ENCODE measurements around the gene CSTF2T.

The CSTF2T gene, protein sequence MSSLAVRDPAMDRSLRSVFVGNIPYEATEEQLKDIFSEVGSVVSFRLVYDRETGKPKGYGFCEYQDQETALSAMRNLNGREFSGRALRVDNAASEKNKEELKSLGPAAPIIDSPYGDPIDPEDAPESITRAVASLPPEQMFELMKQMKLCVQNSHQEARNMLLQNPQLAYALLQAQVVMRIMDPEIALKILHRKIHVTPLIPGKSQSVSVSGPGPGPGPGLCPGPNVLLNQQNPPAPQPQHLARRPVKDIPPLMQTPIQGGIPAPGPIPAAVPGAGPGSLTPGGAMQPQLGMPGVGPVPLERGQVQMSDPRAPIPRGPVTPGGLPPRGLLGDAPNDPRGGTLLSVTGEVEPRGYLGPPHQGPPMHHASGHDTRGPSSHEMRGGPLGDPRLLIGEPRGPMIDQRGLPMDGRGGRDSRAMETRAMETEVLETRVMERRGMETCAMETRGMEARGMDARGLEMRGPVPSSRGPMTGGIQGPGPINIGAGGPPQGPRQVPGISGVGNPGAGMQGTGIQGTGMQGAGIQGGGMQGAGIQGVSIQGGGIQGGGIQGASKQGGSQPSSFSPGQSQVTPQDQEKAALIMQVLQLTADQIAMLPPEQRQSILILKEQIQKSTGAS

DNA sequence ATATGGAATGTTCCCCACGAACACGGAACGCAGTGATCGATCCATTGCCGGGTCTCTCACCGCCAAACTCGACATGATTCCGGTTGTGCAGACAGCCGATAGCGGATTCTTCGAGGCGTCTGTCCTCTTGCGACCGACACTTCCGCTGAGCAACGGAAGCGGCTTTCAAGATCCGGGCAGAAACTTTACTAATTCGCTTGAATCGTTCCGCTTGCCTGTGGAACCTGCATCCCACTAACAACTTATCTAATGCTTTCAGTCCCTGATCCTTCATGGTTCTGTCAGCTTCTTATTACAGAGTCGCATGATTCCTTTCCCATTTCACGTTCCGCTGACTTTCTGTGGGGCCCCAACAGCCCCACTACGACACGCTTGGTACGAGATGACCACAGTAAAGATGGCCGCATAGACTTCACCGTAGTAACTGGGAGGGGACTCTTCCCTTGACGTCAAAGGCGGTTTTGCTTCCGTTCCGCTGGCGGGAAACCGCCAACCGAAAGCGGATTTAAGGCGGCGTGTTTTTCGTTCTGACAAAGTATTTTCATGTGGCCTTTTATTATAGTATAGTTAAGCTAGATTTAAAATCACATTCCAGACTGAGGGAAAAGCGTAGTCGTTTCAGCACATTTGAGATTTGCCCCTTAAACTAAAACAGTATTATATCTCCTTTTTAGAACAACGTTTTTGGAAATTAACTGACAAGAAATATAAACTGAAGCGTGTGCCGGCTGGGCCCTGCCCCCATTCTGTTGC lies at the start of gene CSTF2T:
Gene CSTF2T, minus strand, starts transcription at position 121 of the 753 bp plus-strand sequence. Its CDS starts 46 bp downstream, at position 75.
- DNase-seq: peak; percentile 77 to 85 (median 78)

DNA sequence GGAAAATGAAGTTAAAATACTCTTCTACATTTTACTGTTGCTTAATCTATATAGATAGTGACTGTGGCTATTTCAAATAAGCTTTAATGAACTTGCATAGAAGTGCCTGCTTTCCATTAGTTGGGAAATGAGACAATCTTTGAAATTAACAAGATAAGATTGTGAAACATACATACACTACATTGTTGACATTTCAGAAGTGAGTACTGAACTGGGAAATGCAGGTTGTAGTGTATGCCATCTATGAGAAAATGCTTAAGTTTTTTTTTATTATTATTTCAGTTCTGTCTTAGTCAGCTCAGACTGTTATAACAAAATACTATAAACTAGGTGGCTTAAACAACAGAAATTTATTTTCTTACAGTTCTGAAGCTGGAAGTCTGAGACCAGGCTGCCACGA lies 49.6 kb upstream of the CSTF2T start:
- no peak for DNase-seq

DNA sequence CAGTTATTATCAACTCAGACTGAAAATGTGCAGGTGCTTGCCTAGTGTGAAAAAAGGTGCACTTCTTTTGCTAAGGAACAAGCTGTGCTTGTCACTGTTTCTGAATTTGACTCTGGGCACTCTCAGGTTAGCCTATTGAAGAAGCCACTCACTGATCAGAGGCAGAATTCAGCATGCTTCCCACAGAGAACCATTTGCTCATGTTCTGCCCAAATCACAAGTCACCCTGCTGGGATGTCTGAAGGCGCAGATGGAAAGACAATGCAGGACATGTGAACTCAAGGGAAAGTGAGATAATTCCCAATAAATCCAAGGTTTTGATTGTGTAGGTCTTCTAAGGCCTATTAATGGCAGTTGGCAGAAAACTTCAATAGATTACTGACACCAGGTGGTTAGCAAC lies 47.8 kb upstream of the CSTF2T start:
- DNase-seq: no peak

DNA sequence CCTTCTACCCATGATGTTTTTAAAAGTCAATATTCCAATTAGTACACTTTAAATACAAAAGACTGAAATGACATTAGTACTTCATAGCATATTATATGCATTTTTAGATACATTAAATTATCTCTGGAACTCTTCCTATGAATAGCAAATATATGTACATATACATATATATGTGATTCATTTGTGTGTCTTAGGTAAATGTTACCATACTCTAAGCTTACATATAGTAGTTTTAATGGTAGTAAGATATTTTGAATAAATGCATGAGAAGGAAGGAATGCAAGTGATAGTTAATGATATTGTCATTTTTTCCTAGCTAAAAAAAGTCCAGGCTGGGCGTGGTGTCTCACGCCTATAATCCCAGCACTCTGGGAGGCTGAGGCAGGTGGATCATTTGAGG lies 46.0 kb upstream of the CSTF2T start:
- DNase-seq: no peak

DNA sequence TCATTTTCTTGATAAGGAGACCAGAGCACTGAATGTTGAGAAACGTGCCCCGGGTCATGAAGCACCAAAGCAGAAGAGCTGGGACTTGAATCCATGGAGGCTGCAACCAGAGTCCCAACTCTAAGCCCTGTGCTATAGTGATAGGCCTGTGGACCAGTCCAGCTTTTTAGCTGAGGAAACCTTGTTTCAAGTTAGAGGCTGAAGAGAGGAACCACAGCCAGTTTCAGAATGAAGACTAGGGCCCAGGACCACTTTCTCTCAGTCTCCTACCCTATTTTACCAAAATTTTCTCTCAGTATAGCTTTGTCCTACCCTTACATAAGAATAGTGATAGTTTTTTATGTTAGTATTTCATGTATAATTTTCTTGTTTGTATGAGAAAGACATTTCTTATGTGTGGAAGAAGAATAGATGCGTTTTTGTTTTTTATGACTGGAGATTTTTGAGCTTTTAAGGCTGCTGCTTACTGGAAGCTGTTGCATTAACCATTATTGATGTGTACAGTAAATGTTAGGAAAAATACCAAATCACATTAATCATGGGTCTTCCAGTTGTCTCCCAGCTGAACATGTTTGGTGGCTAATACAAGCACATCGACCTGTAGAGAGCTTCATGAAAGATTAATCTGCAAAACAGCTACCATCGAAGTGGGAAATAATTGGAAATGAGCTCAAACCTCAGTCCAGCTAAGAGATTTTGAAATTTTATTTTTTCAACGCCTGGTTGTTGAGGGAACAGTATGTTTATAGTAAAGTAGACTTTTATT lies 45.0 kb upstream of the CSTF2T start:
- DNase-seq: no peak

DNA sequence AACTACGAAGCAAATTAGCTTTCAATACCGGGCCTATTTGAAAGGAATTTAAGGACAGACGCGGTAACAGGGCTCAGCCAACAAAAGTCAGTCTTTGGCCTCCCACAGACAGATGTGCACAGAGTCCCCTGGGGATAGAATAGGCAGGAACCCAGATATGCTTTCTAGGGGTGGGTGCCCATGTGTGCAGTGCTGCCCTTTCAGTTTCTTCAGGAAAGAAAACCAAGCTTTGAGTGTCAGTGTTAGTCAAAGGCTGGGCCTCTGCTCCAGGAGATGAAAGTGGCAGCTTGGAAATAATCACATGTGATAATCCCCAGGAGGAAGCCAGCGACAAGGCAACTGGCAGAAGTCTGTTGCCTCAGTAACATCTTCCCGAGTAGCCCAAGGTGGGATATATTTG lies 43.8 kb upstream of the CSTF2T start:
- DNase-seq: no peak

DNA sequence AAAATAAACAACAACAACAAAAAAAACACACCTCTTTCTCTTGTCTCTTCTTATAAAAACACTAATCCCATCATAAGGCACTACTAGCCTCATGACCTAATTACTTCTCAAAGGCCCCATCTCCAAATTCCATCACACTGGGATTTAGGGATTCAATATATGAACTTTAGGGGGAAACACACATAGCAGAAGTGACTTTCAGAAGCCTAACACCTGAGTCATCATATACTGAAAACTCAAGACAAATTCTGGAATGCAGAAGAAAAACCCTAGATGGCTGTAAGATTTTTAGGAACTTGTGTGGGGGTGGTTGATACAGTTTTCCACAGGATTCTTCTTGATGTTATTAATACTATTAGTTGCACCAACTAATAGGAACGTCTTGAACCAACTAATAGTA lies 33.7 kb upstream of the CSTF2T start:
- DNase-seq: no peak

DNA sequence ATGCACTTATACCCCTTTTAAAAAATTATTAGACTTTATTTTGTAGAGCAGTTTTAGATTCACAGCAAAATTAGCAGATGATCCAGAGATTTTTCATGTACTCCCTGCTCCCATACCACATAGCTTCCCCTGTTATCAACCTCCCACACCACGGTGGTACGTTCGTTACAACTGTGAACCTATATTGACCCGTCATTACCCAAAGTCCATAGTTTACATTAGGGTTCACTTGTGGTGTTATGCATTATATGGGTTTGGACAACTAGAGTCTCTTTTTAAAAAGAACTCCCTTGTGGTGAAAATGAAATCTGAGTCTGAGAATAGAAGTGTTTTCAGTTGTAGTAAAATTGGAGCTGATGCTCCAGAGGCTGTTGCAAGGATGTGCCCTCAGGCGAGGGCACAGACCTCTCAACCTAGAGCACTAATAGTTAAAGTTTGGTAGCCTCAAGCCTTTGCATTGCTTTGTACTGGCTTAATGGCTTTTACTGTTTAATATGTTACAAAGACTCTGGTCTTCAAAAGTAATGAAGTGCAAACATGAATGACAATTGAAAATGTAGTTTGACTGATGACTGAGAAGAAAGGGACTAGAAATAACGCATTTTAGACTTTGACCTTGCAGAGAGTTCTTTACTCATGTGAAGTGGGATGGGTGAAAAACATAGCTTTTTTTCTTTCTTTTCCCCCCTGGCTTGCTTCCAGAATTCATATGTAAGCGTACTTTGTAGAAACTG lies 30.6 kb upstream of the CSTF2T start:
- DNase-seq: no peak

DNA sequence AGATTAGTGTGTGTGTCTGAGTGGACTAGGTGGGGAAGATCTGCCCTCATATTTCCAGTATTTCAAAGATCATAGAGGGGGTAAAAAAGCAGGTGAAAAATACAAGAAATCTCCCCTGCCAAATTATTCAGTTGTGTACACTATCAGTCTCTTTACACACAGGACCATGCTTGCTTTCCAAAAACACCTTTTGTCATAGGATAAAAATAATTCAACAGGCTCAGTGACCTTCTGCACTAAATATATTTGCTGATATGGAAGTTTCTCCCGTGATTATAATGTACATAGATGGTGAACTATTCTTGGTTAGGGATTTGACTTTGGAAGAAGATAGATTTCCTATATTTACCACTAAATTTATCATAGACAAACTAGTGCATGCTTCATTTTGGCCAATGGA lies 24.6 kb upstream of the CSTF2T start:
- DNase-seq: no peak

DNA sequence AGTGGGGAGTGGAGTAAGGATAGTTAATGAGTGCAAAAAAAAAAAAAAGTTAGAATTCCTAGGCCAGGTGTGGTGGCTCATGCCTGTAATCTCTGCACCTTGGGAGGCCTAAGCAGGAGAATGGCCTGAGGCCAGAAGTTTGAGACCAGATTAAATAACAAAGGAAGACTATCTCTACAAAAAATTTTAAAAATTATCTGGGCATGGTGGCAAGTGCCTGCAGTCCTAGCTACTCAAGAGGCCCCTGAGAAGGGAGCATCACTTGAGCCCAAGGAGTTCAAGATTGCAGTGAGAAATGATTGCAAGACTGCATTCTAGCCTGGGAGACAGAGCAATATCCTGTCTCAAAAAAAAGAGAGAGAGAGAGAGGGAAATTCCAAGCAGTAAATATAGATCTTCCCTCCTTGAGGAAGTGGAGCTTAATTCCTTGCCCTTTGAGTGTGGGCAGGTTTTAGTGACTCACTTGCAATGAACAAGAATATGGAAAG lies 19.5 kb upstream of the CSTF2T start:
- no peak for DNase-seq

DNA sequence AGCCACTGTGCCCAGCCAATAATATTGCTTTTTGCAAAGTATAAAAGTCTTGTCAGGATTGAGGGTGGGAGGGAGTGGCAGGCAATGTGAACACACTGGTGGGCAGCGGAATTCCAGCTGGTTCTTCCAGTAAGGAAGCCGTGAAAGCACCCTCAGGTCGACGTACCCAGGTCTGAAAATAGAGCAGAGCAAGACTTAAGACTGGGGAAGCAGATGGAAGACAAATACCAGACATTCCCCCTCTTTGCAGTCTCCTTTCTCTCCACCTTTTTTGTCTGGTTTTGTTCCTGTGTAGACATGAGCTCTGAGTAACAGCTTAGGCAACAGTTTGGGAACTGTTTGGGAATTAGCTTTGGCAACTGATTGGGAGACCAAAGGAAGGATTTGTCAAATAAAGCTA lies 17.6 kb upstream of the CSTF2T start:
- DNase-seq: no peak

DNA sequence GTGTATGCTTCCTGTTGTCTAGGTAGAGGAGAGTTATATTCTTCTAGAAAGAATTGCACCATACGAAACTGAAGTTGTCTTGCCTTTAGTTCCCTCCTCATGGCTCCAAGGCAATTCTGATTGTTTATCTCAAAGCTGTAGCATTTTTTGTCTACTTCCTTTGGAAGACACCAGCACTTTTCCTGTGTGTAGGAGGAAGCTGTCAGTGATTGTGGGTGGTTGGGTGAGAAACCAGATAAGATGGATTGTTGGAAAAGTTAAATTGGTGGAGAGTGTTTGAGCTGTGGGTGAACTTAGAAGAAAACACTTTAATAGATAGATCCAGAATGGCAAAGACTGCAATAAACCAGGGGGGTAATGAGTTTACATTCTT lies 12.1 kb upstream of the CSTF2T start:
- no peak for DNase-seq

DNA sequence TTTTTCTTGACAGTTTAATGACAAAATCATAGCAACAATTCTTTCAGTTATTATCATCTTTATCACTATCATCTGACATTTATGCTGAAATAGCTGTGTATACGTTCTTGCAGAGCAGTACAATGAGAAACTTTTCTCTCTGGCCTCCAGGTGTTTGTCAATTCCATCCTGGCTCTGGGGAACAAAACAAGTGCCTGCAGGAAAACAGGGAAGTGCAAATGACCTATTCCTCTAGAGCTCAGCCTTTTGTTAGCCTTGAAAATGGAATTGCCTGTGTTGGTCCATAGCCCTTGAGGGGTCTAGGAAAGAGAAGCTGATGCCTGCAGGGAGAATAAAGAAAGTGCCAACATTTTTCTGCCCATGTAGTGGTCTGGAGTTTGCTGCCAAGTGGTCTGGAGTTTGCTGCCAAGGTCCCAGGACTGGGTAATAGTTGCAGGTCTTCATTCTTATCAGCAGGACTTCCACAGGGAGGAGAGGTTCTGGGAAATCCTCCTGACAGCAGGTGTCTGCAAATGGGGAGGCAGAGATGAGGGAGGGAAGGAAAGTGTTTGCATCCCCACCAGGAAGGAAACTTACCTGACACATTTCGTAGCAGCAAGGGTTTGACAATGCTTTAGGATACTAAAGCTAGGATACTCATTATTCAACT lies 10.1 kb upstream of the CSTF2T start:
- DNase-seq: no peak

DNA sequence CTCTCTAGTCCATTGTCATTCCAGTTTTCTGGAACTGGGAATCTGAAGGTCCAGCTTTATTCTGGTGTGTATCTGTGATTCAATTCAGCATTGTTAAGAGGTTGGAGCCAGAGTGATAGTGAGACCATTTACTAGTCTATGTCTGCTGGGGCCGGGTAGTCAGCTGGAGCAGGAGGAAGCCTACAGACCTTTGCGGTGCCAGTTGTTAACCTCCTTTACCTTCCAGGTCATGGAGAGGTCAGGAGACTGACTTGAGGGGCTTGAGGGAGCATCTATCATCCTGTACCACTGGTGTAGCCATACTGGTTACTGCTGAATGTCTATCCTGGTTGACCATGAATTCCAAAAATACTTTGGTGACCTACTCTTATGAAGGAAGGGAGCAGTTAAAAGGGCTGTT lies 9.2 kb upstream of the CSTF2T start:
- DNase-seq: no peak

DNA sequence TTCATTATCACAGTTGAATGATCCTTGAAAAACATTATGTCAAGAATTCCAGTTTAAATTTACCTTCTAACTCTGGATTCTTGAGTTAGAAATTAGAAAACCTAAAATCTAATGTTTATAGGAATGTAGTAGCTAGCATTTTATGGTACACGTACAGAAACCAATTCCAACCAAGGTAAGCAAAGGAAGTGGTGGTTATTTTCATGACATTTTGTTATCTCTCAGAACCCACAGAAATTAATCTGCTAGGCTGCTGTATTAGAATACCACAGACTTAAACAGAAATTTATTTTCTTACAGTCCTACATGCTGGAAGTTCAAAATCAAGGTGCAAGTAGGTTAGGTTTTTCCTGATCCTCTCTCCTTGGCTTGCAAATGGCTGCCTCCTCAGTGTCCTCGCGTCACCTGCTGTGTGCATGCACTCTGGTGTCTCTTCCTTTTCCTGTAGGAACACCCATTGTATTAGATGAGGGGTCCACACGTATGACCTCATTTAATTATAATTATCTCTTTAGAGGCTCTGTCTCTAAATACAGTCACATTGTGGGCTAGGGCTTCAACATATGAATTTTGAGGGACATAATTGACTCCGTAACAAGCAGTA lies 8.5 kb upstream of the CSTF2T start:
- DNase-seq: no peak

DNA sequence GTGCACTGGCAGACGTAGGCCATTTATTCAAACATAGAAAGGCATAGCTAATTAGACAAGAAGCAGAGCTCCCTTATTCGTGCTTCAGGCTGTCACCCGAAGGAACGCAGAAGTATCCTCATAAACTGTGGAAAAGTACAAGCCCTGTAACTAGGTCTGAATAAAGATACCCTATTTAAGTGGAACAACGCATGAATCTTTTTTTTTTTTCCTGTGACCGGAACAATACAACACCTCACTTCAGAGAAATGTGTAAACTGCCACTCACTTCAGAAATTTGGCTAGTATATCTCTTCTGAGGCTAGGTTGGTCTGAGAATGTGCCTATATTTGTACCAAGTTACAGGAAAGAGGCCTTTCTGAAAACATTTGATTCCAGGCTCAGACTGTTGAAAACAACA lies 8.0 kb upstream of the CSTF2T start:
- DNase-seq: no peak

DNA sequence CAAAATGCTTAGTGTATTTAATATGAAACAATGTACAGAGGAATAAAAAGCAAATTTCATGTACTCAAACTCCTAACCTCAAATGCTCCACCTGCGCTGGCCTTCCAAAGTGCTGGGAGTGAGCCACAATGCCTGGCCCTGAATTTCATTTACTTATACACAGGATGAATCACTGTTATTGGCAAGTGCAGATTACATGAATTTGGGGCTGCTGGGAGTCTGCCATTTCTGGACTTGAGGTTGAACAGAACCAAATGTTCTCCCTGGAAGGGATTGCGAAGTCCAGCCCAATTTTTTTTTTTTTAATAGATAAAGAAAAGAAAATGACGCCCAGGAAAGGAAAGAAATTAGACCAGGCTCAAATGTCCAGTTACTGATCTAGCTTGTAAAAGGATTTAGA lies 6.8 kb upstream of the CSTF2T start:
- no peak for DNase-seq

DNA sequence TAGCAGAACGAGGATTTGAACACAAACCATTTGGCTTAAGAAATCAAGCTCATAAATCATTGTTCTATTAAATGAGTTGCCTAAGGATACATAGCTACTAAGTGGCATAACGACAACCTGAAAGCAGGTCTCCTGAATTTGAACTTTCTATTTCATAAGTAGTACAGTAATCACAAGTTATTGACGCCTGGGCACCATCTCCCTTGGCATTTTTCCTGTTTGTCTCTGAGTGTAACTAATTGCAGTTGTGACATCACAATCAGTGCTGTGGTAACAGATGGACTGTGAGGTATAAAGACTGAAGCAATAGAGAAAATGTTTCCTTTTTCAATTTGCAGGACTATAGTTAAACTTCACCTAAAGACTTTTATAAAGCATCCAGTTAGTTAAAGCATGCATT lies 6.4 kb upstream of the CSTF2T start:
- DNase-seq: no peak

DNA sequence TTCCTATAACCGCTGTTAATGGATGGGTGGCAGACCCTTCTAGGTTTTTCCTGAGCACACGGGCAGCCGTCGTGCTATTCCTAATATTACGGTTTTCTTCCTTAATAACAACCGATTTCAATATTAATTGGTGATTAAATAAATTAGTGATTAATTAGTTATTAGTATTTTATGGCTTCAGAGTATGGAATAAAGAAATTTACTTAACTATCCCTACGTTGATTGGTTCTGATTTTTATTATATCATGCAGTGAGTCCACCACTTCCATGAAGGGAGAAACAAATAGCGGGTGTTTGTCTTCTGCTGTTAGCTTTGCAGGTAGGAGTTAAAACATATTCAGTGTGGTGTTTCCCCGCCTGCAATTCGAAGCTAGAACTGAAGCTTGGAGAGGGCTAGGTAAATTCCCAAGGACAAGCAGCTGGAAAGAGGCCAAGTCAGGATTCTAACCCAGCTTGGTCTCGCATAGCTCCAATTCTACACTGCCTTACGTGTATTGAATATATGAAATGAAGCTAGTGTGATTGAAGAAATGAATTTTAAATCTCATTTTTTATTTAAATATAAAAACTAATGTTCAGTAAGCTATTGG lies 928 bp upstream of the CSTF2T start:
- DNase-seq: no peak

DNA sequence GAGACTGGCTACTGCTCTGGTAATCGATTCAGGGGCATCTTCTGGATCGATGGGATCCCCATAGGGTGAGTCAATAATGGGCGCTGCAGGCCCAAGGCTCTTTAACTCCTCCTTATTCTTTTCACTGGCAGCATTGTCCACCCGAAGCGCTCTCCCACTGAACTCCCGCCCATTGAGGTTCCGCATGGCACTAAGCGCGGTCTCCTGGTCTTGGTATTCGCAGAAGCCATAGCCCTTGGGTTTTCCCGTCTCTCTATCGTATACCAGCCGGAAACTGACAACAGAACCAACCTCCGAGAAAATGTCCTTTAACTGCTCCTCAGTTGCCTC lies 285 bp downstream of the CSTF2T start:
- no peak for DNase-seq

DNA sequence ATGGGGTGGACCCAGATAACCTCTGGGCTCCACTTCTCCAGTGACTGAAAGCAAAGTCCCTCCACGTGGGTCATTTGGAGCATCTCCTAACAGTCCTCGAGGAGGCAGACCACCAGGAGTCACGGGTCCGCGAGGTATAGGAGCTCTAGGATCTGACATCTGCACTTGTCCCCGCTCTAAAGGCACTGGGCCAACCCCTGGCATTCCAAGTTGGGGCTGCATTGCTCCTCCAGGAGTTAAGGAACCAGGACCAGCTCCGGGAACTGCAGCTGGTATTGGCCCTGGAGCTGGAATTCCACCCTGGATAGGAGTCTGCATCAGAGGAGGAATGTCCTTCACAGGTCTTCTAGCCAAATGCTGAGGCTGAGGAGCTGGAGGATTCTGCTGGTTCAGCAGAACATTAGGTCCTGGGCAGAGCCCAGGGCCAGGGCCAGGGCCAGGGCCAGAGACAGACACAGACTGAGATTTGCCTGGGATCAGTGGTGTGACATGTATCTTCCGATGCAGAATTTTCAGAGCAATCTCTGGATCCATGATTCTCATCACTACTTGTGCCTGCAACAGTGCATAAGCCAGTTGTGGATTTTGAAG lies 827 bp downstream of the CSTF2T start:
- no peak for DNase-seq
